ENCODE measurements around the gene PUS3. TPM values are rescaled to one million over a fixed set of nuclear protein-coding genes. Genes with fewer than 3 reads are reported as not detected.
"Not testable (repeated sequence)": the region's sequence is repeated elsewhere in the genome, so short reads cannot be mapped to it uniquely, and the experiment has no call there.

Gene PUS3
- total RNA-seq, 1 donor = 11.7 TPM

DNA sequence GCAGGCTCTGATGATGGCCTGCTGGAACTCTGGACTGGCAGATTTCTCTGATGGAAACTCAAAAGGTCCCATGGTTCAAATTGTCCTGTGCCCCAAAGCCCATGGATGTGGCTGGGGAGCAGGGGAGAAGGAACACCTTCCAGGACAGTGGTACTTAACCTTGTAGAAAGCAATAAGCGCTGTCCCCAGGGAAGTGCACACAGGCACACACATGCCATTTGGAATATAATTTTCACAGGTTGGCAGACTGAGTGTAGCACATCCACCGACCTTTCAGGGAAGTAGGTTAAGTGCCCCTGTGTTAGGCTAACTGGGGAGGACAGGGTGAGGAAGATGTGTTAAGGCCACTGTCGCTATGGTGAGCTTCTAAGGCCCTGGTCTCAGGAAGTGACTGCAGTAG is 19.1 kb upstream of the PUS3 start:
- no peak for TF ChIP-seq CTCF (IDR thresholded peaks at IDR 0.05; ENCODE audit: insufficient read depth, low read length)
- DNase-seq (ENCODE audit: low read depth) = no peak
- H3K4me3 ChIP-seq (ENCODE audit: low read depth, low read length) = no peak overlapping the region

- no peak overlapping the region for H3K4me3 ChIP-seq (ENCODE audit: low read depth, low read length)
- no peak for TF ChIP-seq CTCF (IDR thresholded peaks at IDR 0.05; ENCODE audit: insufficient read depth, low read length)
- DNase-seq (ENCODE audit: low read depth) = no peak
Observed at GRCh38 chr11:125921042-125921441, 18.0 kb upstream of the PUS3 start.

DNA sequence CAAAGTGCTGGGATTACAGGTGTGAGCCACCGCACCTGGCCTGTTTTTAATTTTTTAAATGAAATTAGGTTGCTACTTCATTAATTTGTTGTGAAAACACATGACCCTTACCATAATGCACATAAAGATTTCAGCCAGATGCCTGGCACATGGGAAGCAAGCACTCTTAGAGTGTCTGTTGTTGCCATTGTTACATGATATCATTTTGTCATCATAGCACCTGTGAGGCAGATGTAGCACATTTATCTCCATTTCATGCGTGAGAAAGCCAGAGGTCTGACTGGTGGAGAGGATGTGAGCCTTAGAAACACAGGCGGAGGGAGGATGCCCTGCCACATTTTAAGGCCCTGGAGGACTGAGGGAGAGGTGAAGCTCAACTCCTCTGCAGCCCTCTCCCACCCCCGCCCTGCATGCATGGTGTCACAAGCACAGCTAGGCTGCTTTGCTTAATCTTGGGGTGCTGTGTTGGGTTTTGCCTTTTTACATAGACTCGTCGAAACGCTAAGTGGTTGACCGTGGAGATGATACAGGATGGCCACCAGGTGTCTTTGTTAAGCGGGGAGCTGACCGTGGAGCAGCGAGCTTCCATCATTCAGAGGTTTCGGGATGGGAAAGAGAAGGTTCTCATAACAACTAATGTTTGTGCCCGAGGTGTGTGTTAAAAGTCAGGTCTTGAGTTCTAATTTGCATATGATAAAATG is 15.3 kb upstream of the PUS3 start:
- no peak for DNase-seq (ENCODE audit: low read depth)
- no peak overlapping the region for H3K4me3 ChIP-seq (ENCODE audit: low read depth, low read length)
- no peak for TF ChIP-seq CTCF (IDR thresholded peaks at IDR 0.05; ENCODE audit: insufficient read depth, low read length)

DNA sequence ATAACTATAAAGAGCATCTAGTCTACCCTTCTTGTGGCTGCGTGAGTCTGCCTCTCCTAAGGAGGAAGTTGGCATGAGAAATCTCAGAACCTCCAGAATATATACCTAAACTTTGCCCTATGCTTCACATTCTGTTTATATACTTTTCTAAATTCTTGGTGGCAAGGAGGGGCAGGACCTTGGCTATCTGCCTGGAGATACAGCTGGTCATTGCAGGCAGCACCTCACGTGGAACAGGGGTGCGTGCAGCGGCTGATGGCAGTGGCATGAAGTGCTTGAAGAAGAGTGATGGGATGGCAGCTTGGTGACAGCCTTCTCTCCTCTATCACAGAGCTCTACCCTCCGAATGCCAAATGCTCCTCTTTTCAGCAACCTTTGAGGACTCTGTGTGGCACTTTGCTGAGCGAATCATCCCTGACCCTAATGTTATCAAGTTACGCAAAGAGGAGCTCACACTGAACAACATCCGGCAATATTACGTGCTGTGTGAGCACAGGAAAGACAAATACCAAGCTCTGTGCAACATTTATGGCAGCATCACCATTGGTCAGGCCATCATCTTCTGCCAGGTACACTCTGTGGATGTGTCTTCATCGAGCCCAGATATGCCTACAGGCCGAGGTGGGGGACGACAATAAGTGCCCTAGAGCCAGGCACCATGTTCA is 13.8 kb upstream of the PUS3 start:
- no peak for DNase-seq (ENCODE audit: low read depth)
- TF ChIP-seq CTCF (IDR thresholded peaks at IDR 0.05; ENCODE audit: insufficient read depth, low read length) = no peak
- H3K4me3 ChIP-seq (ENCODE audit: low read depth, low read length) = no peak overlapping the region

DNA sequence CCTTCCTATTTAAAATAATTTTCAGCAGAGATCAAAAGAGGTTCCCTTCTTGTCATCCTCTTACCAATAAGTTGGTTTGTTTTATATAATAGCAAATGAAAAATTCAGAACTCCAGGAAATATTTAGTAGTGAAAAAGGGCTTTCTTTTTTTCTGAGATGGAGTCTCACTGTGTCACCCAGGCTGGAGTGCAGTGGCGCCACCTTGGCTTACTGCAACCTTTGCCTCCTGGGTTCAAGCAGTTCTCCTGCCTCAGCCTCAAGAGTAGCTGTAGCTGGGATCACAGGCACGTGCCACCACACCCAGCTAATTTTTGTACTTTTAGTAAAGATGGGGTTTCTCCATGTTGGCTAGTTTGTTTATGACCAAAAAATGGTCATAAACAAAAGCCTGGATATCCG is 11.6 kb upstream of the PUS3 start:
- not testable (repeated sequence) for DNase-seq (ENCODE audit: low read depth)

DNA sequence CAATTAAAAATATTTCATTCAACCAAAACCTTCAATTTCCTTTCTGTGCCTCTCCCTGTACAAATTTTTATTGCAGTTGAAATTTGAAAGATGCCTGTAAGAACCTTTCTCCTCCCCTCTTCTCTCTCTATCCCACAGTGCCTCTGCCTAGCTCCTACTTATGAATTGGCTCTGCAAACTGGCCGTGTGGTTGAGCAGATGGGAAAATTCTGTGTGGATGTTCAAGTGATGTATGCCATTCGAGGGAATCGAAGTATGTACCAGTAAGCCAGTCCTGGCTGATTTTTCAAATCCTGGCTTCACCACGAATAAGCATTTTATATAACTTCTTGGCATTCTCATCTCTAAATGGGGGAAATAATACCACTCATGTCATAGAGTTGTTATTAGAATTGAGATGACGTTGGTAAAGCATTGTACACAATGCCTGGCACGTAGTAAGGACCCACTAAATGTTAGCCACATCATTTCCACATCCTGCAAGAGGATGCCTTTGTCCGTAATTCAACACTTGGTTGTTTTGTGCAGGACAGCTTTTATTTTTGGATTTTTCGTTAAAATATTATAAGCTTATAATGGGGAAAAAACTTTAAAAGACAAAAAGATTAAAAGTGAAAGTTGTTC is 7.3 kb upstream of the PUS3 start:
- no peak overlapping the region for H3K4me3 ChIP-seq (ENCODE audit: low read depth, low read length)
- no peak for DNase-seq (ENCODE audit: low read depth)
- no peak for TF ChIP-seq CTCF (IDR thresholded peaks at IDR 0.05; ENCODE audit: insufficient read depth, low read length)

More for the DNA sequence above, 11.6 kb upstream of the PUS3 start:
- H3K4me3 ChIP-seq (ENCODE audit: low read depth, low read length) = not testable (repeated sequence)

DNA sequence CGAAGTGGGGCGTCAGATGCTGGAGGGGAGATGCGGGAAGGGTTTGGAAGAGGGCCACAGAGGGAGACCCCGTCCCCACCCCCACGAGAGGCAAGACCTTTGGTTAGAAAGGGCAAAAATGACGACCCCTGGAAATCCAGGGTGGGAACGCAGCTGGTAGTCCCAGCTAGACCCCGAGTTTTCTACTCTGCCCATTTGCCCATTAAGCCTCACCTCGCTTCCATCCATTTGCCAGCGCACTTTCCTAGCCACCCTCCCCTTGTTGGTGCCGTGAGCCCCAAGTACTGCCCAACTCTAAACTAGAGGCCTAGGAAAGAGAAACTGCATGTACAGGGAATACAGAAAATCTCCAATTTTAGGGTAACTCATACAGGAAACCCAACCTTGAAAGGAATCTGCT is 1.7 kb upstream of the PUS3 start:
- no peak for DNase-seq (ENCODE audit: low read depth)
- no peak for TF ChIP-seq CTCF (IDR thresholded peaks at IDR 0.05; ENCODE audit: insufficient read depth, low read length)
- H3K4me3 ChIP-seq (ENCODE audit: low read depth, low read length) = no peak overlapping the region
